ACHN (cell line): Measurements from ENCODE around the gene DDX1.
"Not testable (repeated sequence)": the region's sequence is repeated elsewhere in the genome, so short reads cannot be mapped to it uniquely, and the experiment has no call there.

Experiments used
- DNase-seq: peaks from one replicate; pipeline ENCODE4 v3.0.0-alpha.2; 2015
- in situ Hi-C: cut with HindIII; loops from 2 replicates; pipeline ENCODE4 v1.10.0; 2017; ENCODE audit warnings: low sequenced_read_pairs, low pct_ligation_motif_present, low pct_unique_long_range_greater_than_20kb

Gene DDX1

GRCh38 chr2:15675456-15676195, 84.0 kb downstream of the DDX1 start:
- in situ Hi-C loops: no loop called here
- DNase-seq: peak; percentile 86

GRCh38 chr2:15677141-15677843, 85.6 kb downstream of the DDX1 start:
- in situ Hi-C loops: no loop called here
- DNase-seq: no peak

GRCh38 chr2:15678346-15678745, 86.7 kb downstream of the DDX1 start:
- in situ Hi-C loops: no loop called here
- DNase-seq: no peak

GRCh38 chr2:15678909-15679308, 87.2 kb downstream of the DDX1 start:
- DNase-seq: no peak
- in situ Hi-C loops: no loop called here

- in situ Hi-C loops: no loop called here
Measured at GRCh38 chr2:15679386-15679924, 87.8 kb downstream of the DDX1 start.

GRCh38 chr2:15680132-15680531, 88.5 kb downstream of the DDX1 start:
- in situ Hi-C loops, DNase-seq: not testable (repeated sequence)

More at GRCh38 chr2:15679386-15679924, 87.8 kb downstream of the DDX1 start:
- DNase-seq: no peak
